Vagina (tissue), 2 donors: ENCODE measurements around the gene FBXO17. TPM values are rescaled to one million over a fixed set of nuclear protein-coding genes. Genes with fewer than 3 reads are reported as not detected.

Source experiments
- DNase-seq, 2 donors: peaks; one replicate each; pipeline ENCODE4 v3.0.0-alpha.2; 2017; ENCODE audit errors: extremely low spot score in 2 of 2
- H3K27ac ChIP-seq: fragments of 200-600 bp; sonication (generic); one replicate; pipeline ENCODE4 v1.5.1; 2019
- H3K27me3 ChIP-seq: fragments of 200-600 bp; sonication (generic); one replicate; pipeline ENCODE4 v1.5.1; 2019
- H3K36me3 ChIP-seq, 2 donors: fragments of 200-600 bp; sonication (generic); one replicate each; pipeline ENCODE4 v1.5.1; 2017 to 2019
- H3K4me1 ChIP-seq: fragments of 200-600 bp; sonication (generic); one replicate; pipeline ENCODE4 v1.5.1; 2019
- H3K4me3 ChIP-seq, 2 donors: fragments of 200-600 bp; sonication (generic); 1 replicate in 1 of 2; 2 replicates in 1 of 2; pipeline ENCODE4 v1.5.1; 2016 to 2019
- H3K9me3 ChIP-seq: fragments of 200-600 bp; sonication (generic); one replicate; pipeline ENCODE4 v1.5.1; 2019
- POLR2A ChIP-seq, 2 donors: fragments of 450-650 bp; IDR thresholded peaks; one replicate each; pipeline ENCODE4 v1.6.1; 2017; ENCODE audit warnings: antibody characterized with exemption in 2 of 2, mild to moderate bottlenecking in 2 of 2, moderate library complexity in 2 of 2
- POLR2AphosphoS5 ChIP-seq, 2 donors: sonication (generic); formaldehyde crosslinking; IDR thresholded peaks; one replicate each; pipeline ENCODE4 v1.9.0; 2017; ENCODE audit warnings: antibody characterized with exemption in 2 of 2, mild to moderate bottlenecking in 2 of 2, low read depth in 1 of 2; ENCODE audit not compliant: insufficient read depth in 1 of 2
- intact Hi-C: fragments of 100-400 bp; cut with DNase I; formaldehyde crosslinking; loops from one replicate; pipeline ENCODE4 v1.15.1; 2023
- total RNA-seq: library from RNA; depleted of rRNA; stranded (reverse); fragments of >200 nt; gene quantifications from one replicate; pipeline ENCODE4 v1.2.3, GENCODE V29; 2016
- TF ChIP-seq, protein P1 (sequence below), 3 experiments: fragments of 450-650 bp in 2 of 3; fragments of 200-600 bp in 1 of 3; sonication (generic) in 1 of 3; IDR thresholded peaks; one replicate each; pipeline ENCODE4 v1.5.1; 2017 to 2019; ENCODE audit warnings: antibody characterized with exemption in 3 of 3, mild to moderate bottlenecking in 2 of 3, moderate library complexity in 2 of 3

FBXO17 gene
- total RNA-seq, 1 donor from 2014 or later = 44.0 TPM

DNA sequence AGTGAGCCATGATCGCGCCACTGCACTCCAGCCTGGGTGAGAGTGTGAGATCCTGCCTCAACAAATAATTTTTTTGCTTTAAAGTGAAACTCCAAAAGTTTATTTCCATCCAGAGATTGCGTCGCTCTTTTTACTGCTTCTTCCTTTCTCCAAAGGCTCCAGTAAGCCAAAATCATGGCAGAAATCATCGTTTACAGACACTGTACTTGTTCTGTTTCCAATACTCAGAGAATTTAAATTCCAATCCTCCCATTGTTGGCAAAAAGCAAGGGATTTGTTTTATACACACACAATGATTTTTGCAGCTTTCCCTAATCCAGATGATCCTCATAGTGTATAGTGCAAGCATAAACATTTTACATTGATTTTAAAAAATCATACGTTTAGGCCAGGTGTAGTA is 41.5 kb upstream of the FBXO17 start:
- no peak for DNase-seq
- intact Hi-C loops = no loop called here
- Histone ChIP-seq H3K4me3 (no peak overlapping the region), H3K27me3 (no peaks in the 10 kb centered on the region), H3K4me1 (no peaks in the 10 kb centered on the region), H3K36me3 (no peaks in the 10 kb centered on the region), H3K9me3 (no peaks in the 10 kb centered on the region), H3K27ac (no peak overlapping the region)
- TF ChIP-seq, protein P1, sequence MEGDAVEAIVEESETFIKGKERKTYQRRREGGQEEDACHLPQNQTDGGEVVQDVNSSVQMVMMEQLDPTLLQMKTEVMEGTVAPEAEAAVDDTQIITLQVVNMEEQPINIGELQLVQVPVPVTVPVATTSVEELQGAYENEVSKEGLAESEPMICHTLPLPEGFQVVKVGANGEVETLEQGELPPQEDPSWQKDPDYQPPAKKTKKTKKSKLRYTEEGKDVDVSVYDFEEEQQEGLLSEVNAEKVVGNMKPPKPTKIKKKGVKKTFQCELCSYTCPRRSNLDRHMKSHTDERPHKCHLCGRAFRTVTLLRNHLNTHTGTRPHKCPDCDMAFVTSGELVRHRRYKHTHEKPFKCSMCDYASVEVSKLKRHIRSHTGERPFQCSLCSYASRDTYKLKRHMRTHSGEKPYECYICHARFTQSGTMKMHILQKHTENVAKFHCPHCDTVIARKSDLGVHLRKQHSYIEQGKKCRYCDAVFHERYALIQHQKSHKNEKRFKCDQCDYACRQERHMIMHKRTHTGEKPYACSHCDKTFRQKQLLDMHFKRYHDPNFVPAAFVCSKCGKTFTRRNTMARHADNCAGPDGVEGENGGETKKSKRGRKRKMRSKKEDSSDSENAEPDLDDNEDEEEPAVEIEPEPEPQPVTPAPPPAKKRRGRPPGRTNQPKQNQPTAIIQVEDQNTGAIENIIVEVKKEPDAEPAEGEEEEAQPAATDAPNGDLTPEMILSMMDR (IDR thresholded peaks at IDR 0.05) = no peak
- TF ChIP-seq POLR2A (IDR thresholded peaks at IDR 0.05) = no peak
- no peak for TF ChIP-seq POLR2AphosphoS5 (IDR thresholded peaks at IDR 0.05; ENCODE audit: insufficient read depth in 1 of 2, low read depth in 1 of 2)

DNA sequence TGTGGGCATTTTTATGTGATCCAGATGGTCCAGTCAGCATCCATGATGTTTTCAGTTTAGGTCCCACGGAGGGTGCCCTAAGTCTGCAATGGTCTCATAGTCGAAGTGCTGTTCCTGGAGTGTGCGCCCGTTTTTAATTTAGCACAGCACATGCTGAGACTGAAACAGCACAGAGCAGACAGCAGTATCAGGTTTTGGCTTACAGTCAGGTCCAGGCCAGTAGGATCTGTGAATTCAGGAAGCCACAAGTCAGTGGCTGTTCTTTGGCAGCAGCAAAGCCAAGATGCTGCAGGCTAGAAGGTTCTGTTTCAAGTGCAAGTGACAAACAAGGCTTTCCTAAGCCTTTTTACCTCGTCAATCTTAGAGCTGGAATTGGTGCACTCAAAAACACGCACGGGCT is 38.5 kb upstream of the FBXO17 start:
- Histone ChIP-seq H3K27me3 (no peaks in the 10 kb centered on the region), H3K9me3 (no peaks in the 10 kb centered on the region), H3K27ac (no peak overlapping the region), H3K4me1 (no peaks in the 10 kb centered on the region), H3K36me3 (no peaks in the 10 kb centered on the region), H3K4me3 (no peak overlapping the region)
- TF ChIP-seq POLR2A (IDR thresholded peaks at IDR 0.05) (no peak), POLR2AphosphoS5 (IDR thresholded peaks at IDR 0.05; ENCODE audit: insufficient read depth in 1 of 2, low read depth in 1 of 2) (no peak)
- TF ChIP-seq, protein P1 (IDR thresholded peaks at IDR 0.05) = no peak
- intact Hi-C loops = no loop called here
- DNase-seq = no peak

DNA sequence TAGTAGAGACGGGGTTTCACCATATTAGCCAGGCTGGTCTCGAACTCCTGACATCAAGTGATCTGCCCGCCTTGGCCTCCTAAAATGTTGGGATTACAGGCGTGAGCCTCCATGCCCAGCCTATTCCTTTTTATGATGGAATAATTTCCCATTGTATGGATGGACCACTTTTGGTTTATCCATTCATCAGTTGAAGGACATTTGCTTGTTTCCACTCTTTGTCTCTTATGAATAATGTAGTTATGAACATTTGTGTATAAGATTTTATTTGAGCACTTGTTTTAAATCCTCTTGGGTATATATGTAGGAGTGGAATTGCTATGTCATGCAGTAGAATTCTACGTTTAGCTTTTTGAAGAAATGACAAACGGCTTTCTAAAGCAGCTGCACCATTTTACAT is 33.5 kb upstream of the FBXO17 start:
- no peak for DNase-seq
- no peaks in the 10 kb centered on the region for H3K9me3 ChIP-seq
- TF ChIP-seq, protein P1 (IDR thresholded peaks at IDR 0.05) = no peak
- TF ChIP-seq POLR2A (IDR thresholded peaks at IDR 0.05) (no peak), POLR2AphosphoS5 (IDR thresholded peaks at IDR 0.05; ENCODE audit: insufficient read depth in 1 of 2, low read depth in 1 of 2) (no peak)
- no peak overlapping the region for H3K27ac ChIP-seq
- H3K27me3 ChIP-seq = no peaks in the 10 kb centered on the region
- no peak overlapping the region for H3K4me3 ChIP-seq
- no peaks in the 10 kb centered on the region for H3K4me1 ChIP-seq
- H3K36me3 ChIP-seq = no peaks in the 10 kb centered on the region
- intact Hi-C loops = no loop called here

DNA sequence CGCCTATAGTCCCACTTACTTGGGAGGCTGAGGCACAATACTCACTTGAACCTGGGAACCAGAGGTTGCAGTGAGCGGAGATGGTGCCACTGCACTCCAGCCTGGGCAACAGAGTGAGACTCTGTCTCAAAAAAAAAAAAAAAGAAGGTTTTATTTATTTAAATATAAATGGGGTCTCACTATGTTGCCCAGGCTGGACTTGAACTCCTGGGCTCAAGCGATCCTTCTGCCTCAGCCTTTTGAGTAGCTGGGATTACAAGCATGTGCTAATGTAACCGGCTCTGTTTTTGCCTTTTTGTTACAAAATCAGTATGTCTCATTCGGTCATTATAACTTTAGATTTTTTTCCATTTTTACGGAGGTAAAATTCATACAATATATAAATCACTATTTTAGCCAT is 32.6 kb upstream of the FBXO17 start:
- TF ChIP-seq POLR2A (IDR thresholded peaks at IDR 0.05) (no peak), POLR2AphosphoS5 (IDR thresholded peaks at IDR 0.05; ENCODE audit: insufficient read depth in 1 of 2, low read depth in 1 of 2) (no peak)
- TF ChIP-seq, protein P1 (IDR thresholded peaks at IDR 0.05) = no peak
- intact Hi-C loops = no loop called here
- Histone ChIP-seq H3K9me3 (no peaks in the 10 kb centered on the region), H3K4me1 (no peaks in the 10 kb centered on the region), H3K4me3 (no peak overlapping the region), H3K27ac (no peak overlapping the region), H3K27me3 (no peaks in the 10 kb centered on the region), H3K36me3 (no peaks in the 10 kb centered on the region)
- DNase-seq = no peak

DNA sequence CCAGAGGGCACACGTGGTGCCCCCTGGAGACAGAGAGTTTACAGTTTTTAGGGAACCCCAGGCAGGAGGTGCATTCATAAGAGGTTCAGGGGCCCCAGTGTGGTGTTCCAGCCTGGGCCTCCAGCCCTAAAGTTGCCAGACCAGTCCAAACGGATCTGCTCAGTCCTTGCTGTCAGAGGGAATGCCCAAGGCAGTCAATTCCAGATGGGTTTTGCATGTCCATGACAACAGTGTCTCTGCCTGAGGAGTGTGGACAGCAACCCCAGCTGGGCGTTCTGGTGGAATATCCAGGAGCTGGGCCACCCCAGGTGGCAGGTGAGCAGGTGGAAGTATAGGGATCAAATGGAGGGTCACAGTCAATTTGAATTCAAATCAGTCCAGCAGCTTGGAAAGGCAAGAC is 31.6 kb upstream of the FBXO17 start:
- Histone ChIP-seq H3K27me3 (no peaks in the 10 kb centered on the region), H3K9me3 (no peaks in the 10 kb centered on the region), H3K27ac (no peak overlapping the region), H3K36me3 (no peaks in the 10 kb centered on the region), H3K4me3 (no peak overlapping the region), H3K4me1 (no peaks in the 10 kb centered on the region)
- TF ChIP-seq POLR2A (IDR thresholded peaks at IDR 0.05) = no peak
- TF ChIP-seq POLR2AphosphoS5 (IDR thresholded peaks at IDR 0.05; ENCODE audit: insufficient read depth in 1 of 2, low read depth in 1 of 2) = no peak
- TF ChIP-seq, protein P1 (IDR thresholded peaks at IDR 0.05) = no peak
- DNase-seq = no peak
- intact Hi-C loops = no loop called here
